ENCODE measurements around the gene NUDCD3.
A peak's percentile ranks its signal among the peaks of the same experiment; 100 is the strongest.

The NUDCD3 gene

GRCh38 chr7:44477063-44477830, 13.2 kb downstream of the NUDCD3 start:
- peak; percentile 20 for DNase-seq

- DNase-seq, result no peak
These were observed 14.1 kb downstream of the NUDCD3 start for GRCh38 chr7:44476313-44476712.

GRCh38 chr7:44473295-44473694, 17.2 kb downstream of the NUDCD3 start:
- no peak for DNase-seq

- DNase-seq, result no peak
These were observed 17.6 kb downstream of the NUDCD3 start for GRCh38 chr7:44472843-44473242.

GRCh38 chr7:44471850-44472249, 18.6 kb downstream of the NUDCD3 start:
- DNase-seq, result no peak

- DNase-seq, result no peak
These were observed 19.0 kb downstream of the NUDCD3 start for GRCh38 chr7:44471436-44471835.

- no peak for DNase-seq
These were observed 19.7 kb downstream of the NUDCD3 start for GRCh38 chr7:44470628-44471245.

GRCh38 chr7:44470135-44470479, 20.4 kb downstream of the NUDCD3 start:
- no peak for DNase-seq

GRCh38 chr7:44469461-44470134, 20.9 kb downstream of the NUDCD3 start:
- no peak for DNase-seq

- DNase-seq, result no peak
These were observed 23.3 kb downstream of the NUDCD3 start for GRCh38 chr7:44467217-44467548.

GRCh38 chr7:44466300-44467216, 23.9 kb downstream of the NUDCD3 start:
- no peak for DNase-seq

GRCh38 chr7:44465490-44465889, 25.0 kb downstream of the NUDCD3 start:
- no peak for DNase-seq

GRCh38 chr7:44463169-44463808, 27.2 kb downstream of the NUDCD3 start:
- no peak for DNase-seq

GRCh38 chr7:44461387-44461786, 29.1 kb downstream of the NUDCD3 start:
- no peak for DNase-seq

GRCh38 chr7:44460325-44460724, 30.1 kb downstream of the NUDCD3 start:
- DNase-seq, result peak; percentile 31

GRCh38 chr7:44455155-44455554, 35.3 kb downstream of the NUDCD3 start:
- DNase-seq, result no peak

GRCh38 chr7:44454348-44454747, 36.1 kb downstream of the NUDCD3 start:
- DNase-seq, result no peak

- no peak for DNase-seq
These were observed 39.3 kb downstream of the NUDCD3 start for GRCh38 chr7:44451123-44451522.

- no peak for DNase-seq
These were observed 40.9 kb downstream of the NUDCD3 start for GRCh38 chr7:44449584-44449928.

- DNase-seq, result no peak
These were observed 41.4 kb downstream of the NUDCD3 start for GRCh38 chr7:44448922-44449583.

- DNase-seq, result no peak
These were observed 42.5 kb downstream of the NUDCD3 start for GRCh38 chr7:44447874-44448425.

Data from GDM1 (cell line).